MM.1S (cell line): ENCODE measurements around the gene RGS6.

ENCODE experiments used
- DNase-seq: peaks from one replicate; pipeline ENCODE4 v3.0.0-alpha.2; 2015
- H2AFZ ChIP-seq: fragments of 300-600 bp; sonication (generic); 2 replicates; pipeline ENCODE4 v1.6.0; 2016; ENCODE audit warnings: antibody characterized with exemption, low read length
- H3F3A ChIP-seq: fragments of 300-600 bp; sonication (generic); 2 replicates; pipeline ENCODE4 v1.6.1; 2016; ENCODE audit warnings: mild to moderate bottlenecking, antibody characterized with exemption, low read length, moderate library complexity, mixed read lengths; ENCODE audit not compliant: insufficient read depth
- H3K27ac ChIP-seq: fragments of 300-600 bp; sonication (generic); 2 replicates; pipeline ENCODE4 v1.5.1; 2016; ENCODE audit warnings: mild to moderate bottlenecking, low read length
- H3K27me3 ChIP-seq: fragments of 300-600 bp; sonication (generic); replicated peaks from 2 replicates; pipeline ENCODE4 v1.6.0; 2016; ENCODE audit warnings: low read length; ENCODE audit not compliant: insufficient read depth
- H3K36me3 ChIP-seq: fragments of 300-600 bp; sonication (generic); replicated peaks from 2 replicates; pipeline ENCODE4 v1.6.1; 2016; ENCODE audit warnings: mild to moderate bottlenecking, low read length, mixed read lengths; ENCODE audit not compliant: insufficient read depth
- H3K4me1 ChIP-seq: fragments of 300-600 bp; sonication (generic); 2 replicates; pipeline ENCODE4 v1.6.1; 2016; ENCODE audit warnings: low read length, mixed read lengths
- H3K4me2 ChIP-seq: fragments of 300-600 bp; sonication (generic); 2 replicates; pipeline ENCODE4 v1.6.0; 2016; ENCODE audit warnings: low read depth, low read length
- H3K4me3 ChIP-seq: fragments of 300-600 bp; sonication (generic); 2 replicates; pipeline ENCODE4 v1.5.1; 2016; ENCODE audit warnings: low read length, mixed read lengths
- H3K79me2 ChIP-seq: fragments of 300-600 bp; sonication (generic); 2 replicates; pipeline ENCODE4 v1.6.1; 2016; ENCODE audit warnings: mixed run types, low read length, mixed read lengths
- H3K9ac ChIP-seq: fragments of 300-600 bp; sonication (generic); 2 replicates; pipeline ENCODE4 v1.6.1; 2016; ENCODE audit warnings: low read length, mixed read lengths
- H3K9me2 ChIP-seq: fragments of 300-600 bp; sonication (generic); replicated peaks from 2 replicates; pipeline ENCODE4 v1.6.1; 2016; ENCODE audit warnings: mild to moderate bottlenecking, low read length, mixed read lengths; ENCODE audit not compliant: insufficient read depth
- H3K9me3 ChIP-seq: fragments of 300-600 bp; sonication (generic); replicated peaks from 2 replicates; pipeline ENCODE4 v1.6.1; 2016; ENCODE audit warnings: mild to moderate bottlenecking, low read length, mixed read lengths; ENCODE audit not compliant: insufficient read depth
- H4K20me1 ChIP-seq: fragments of 300-600 bp; sonication (generic); 2 replicates; pipeline ENCODE4 v1.6.1; 2016; ENCODE audit warnings: mild to moderate bottlenecking, low read length, moderate library complexity, mixed read lengths; ENCODE audit not compliant: insufficient read depth
- CTCF ChIP-seq: fragments of 300-600 bp; sonication (generic); IDR thresholded peaks from 2 replicates; pipeline ENCODE4 v1.5.1; 2016; ENCODE audit warnings: antibody characterized with exemption, low read length, mixed read lengths
- EZH2 ChIP-seq: fragments of 300-600 bp; sonication (generic); optimal IDR thresholded peaks from 2 replicates; pipeline ENCODE3; 2017; ENCODE audit warnings: low read depth, mild to moderate bottlenecking, antibody characterized with exemption, low read length, mixed read lengths
- EZH2phosphoT487 ChIP-seq: fragments of 300-600 bp; sonication (generic); IDR thresholded peaks from 2 replicates; pipeline ENCODE4 v1.6.1; 2018; ENCODE audit warnings: antibody characterized with exemption, low read length

The RGS6 gene

GRCh38 chr14:72466325-72466724 is 534.1 kb downstream of the RGS6 start:
- no peak for DNase-seq
- TF ChIP-seq EZH2phosphoT487 = no peak
- TF ChIP-seq CTCF = no peak
- TF ChIP-seq EZH2 = no peak
- no peak overlapping the region for H3K27ac ChIP-seq
- H3K4me3 ChIP-seq = no peak overlapping the region
- H3K36me3 ChIP-seq = no peaks in the 10 kb centered on the region
- no peaks in the 10 kb centered on the region for H3F3A ChIP-seq
- no peaks in the 10 kb centered on the region for H4K20me1 ChIP-seq
- H3K9me3 ChIP-seq = no peaks in the 10 kb centered on the region
- H3K27me3 ChIP-seq = no peaks in the 10 kb centered on the region
- H2AFZ ChIP-seq = no peak overlapping the region
- H3K79me2 ChIP-seq = no peaks in the 10 kb centered on the region
- no peak overlapping the region for H3K4me2 ChIP-seq
- H3K9me2 ChIP-seq = no peaks in the 10 kb centered on the region
- no peaks in the 10 kb centered on the region for H3K4me1 ChIP-seq
- no peak overlapping the region for H3K9ac ChIP-seq

- TF ChIP-seq EZH2phosphoT487 (no peak), CTCF (no peak), EZH2 (no peak)
- no peaks in the 10 kb centered on the region for H3K9me2 ChIP-seq
- H3K79me2 ChIP-seq = no peaks in the 10 kb centered on the region
- H3K4me2 ChIP-seq = no peak overlapping the region
- no peaks in the 10 kb centered on the region for H3K36me3 ChIP-seq
- DNase-seq = no peak
- no peaks in the 10 kb centered on the region for H3K27me3 ChIP-seq
- no peak overlapping the region for H2AFZ ChIP-seq
- no peaks in the 10 kb centered on the region for H4K20me1 ChIP-seq
- H3K4me1 ChIP-seq = peaks cover 7% of the 10 kb centered on the region
- H3K27ac ChIP-seq = no peak overlapping the region
- no peaks in the 10 kb centered on the region for H3K9me3 ChIP-seq
- peaks cover 9% of the 10 kb centered on the region for H3F3A ChIP-seq
- no peak overlapping the region for H3K4me3 ChIP-seq
- H3K9ac ChIP-seq = no peak overlapping the region
Observed at GRCh38 chr14:72471346-72471745, 539.1 kb downstream of the RGS6 start.

- Histone ChIP-seq H3K9me2 (no peaks in the 10 kb centered on the region), H3K27me3 (no peaks in the 10 kb centered on the region), H3F3A (peaks cover 21% of the 10 kb centered on the region), H3K79me2 (no peaks in the 10 kb centered on the region), H3K4me1 (peaks cover 16% of the 10 kb centered on the region), H4K20me1 (no peaks in the 10 kb centered on the region), H3K36me3 (no peaks in the 10 kb centered on the region), H3K9me3 (no peaks in the 10 kb centered on the region), H2AFZ (no peak overlapping the region), H3K4me3 (no peak overlapping the region), H3K27ac (no peak overlapping the region), H3K4me2 (no peak overlapping the region), H3K9ac (no peak overlapping the region)
- no peak for DNase-seq
- TF ChIP-seq EZH2 (no peak), EZH2phosphoT487 (no peak), CTCF (no peak)
Observed at GRCh38 chr14:72472845-72473244, 540.6 kb downstream of the RGS6 start.
